DND-41 (cell line): ENCODE measurements around the gene FASTK.

ENCODE experiments used
- ATAC-seq: fragments of 200-7000 bp; cut with Tn5 transposase; 3 replicates; pipeline ENCODE4 v1.9.1; 2021; ENCODE audit warnings: low read depth; ENCODE audit not compliant: insufficient read depth
- DNase-seq: peaks from one replicate; pipeline ENCODE4 v3.0.0-alpha.2; 2020
- H2AFZ ChIP-seq: 2 replicates; pipeline ENCODE4 v1.6.0; 2012; ENCODE audit warnings: low read depth, low read length
- H3K27ac ChIP-seq: 2 replicates; pipeline ENCODE4 v1.5.1; 2012; ENCODE audit warnings: low read length, inconsistent platforms
- H3K27me3 ChIP-seq: fragments of 200-600 bp; sonication (generic); 2 replicates; pipeline ENCODE4 v1.6.0; 2012; ENCODE audit warnings: low read length, mild to moderate bottlenecking, inconsistent platforms; ENCODE audit not compliant: insufficient read depth, poor library complexity
- H3K36me3 ChIP-seq: 2 replicates; pipeline ENCODE4 v1.5.1; 2012; ENCODE audit warnings: low read length, inconsistent platforms; ENCODE audit not compliant: insufficient read depth
- H3K4me1 ChIP-seq: 2 replicates; pipeline ENCODE4 v1.5.1; 2012; ENCODE audit warnings: mild to moderate bottlenecking, low read length; ENCODE audit not compliant: insufficient read depth
- H3K4me2 ChIP-seq: 2 replicates; pipeline ENCODE4 v1.6.0; 2012; ENCODE audit warnings: mild to moderate bottlenecking, moderate library complexity, low read length, inconsistent platforms; ENCODE audit not compliant: insufficient read depth
- H3K4me3 ChIP-seq, 2 experiments: fragments of 200-600 bp in 1 of 2; shearing (Covaris generic) in 1 of 2; 2 replicates each; pipeline ENCODE4 v1.5.1; 2012 to 2016; ENCODE audit warnings: inconsistent platforms in 2 of 2, low read length in 2 of 2, mild to moderate bottlenecking in 2 of 2, low read depth in 1 of 2, moderate library complexity in 1 of 2
- H3K79me2 ChIP-seq: 2 replicates; pipeline ENCODE4 v1.6.0; 2012; ENCODE audit warnings: low read length, inconsistent platforms; ENCODE audit not compliant: insufficient read depth
- H3K9ac ChIP-seq: 2 replicates; pipeline ENCODE4 v1.6.0; 2012; ENCODE audit warnings: low read depth, mild to moderate bottlenecking, inconsistent platforms, low read length, moderate library complexity
- H3K9me3 ChIP-seq: 2 replicates; pipeline ENCODE4 v1.5.1; 2012; ENCODE audit warnings: low read length, moderate library complexity, mild to moderate bottlenecking, inconsistent platforms; ENCODE audit not compliant: insufficient read depth, severe bottlenecking
- H4K20me1 ChIP-seq: 2 replicates; pipeline ENCODE4 v1.6.0; 2012; ENCODE audit warnings: low read length; ENCODE audit not compliant: insufficient read depth
- CTCF ChIP-seq: IDR thresholded peaks from 2 replicates; pipeline ENCODE4 v1.5.1; 2012; ENCODE audit warnings: borderline replicate concordance, low read length, moderate library complexity, mild to moderate bottlenecking; ENCODE audit not compliant: poor library complexity, severe bottlenecking; ENCODE audit errors: extremely low read depth
- EZH2 ChIP-seq: IDR thresholded peaks from 3 replicates; pipeline ENCODE4 v1.6.1; 2012; ENCODE audit warnings: borderline replicate concordance, low read depth, mild to moderate bottlenecking, moderate library complexity, low read length, inconsistent platforms; ENCODE audit not compliant: severe bottlenecking

FASTK gene

GRCh38 chr7:151053751-151054150, 26.9 kb downstream of the FASTK start:
- no peak overlapping the region for H3K9ac ChIP-seq
- H3K4me3 ChIP-seq = no peak overlapping the region
- H3K9me3 ChIP-seq = no peaks in the 10 kb centered on the region
- no peak overlapping the region for H3K27ac ChIP-seq
- H3K36me3 ChIP-seq = peaks cover 4% of the 10 kb centered on the region; the same call in 1 of the 2 replicates
- TF ChIP-seq CTCF (no peak), EZH2 (no peak)
- peaks cover 41% of the 10 kb centered on the region for H3K4me1 ChIP-seq
- H2AFZ ChIP-seq = no peak overlapping the region
- no peak overlapping the region for H3K4me2 ChIP-seq
- ATAC-seq (no peak), DNase-seq (no peak)
- no peaks in the 10 kb centered on the region for H3K27me3 ChIP-seq
- peaks cover 9% of the 10 kb centered on the region; the same call in 1 of the 2 replicates for H3K79me2 ChIP-seq
- H4K20me1 ChIP-seq = peaks cover 32% of the 10 kb centered on the region

GRCh38 chr7:151053096-151053495, 27.5 kb downstream of the FASTK start:
- Histone ChIP-seq H2AFZ (no peak overlapping the region), H4K20me1 (peaks cover 32% of the 10 kb centered on the region), H3K36me3 (peaks cover 4% of the 10 kb centered on the region; the same call in 1 of the 2 replicates), H3K4me3 (no peak overlapping the region), H3K9ac (no peak overlapping the region), H3K4me2 (no peak overlapping the region), H3K79me2 (0 out of 2 replicates have a peak, but pooled peaks cover 9% of the 10 kb centered on the region), H3K9me3 (no peaks in the 10 kb centered on the region), H3K27ac (no peak overlapping the region), H3K27me3 (no peaks in the 10 kb centered on the region), H3K4me1 (peaks cover 35% of the 10 kb centered on the region)
- TF ChIP-seq EZH2 (no peak), CTCF (no peak)
- ATAC-seq (no peak), DNase-seq (no peak)

- Histone ChIP-seq H3K27ac (no peak overlapping the region), H4K20me1 (peaks cover 38% of the 10 kb centered on the region), H3K36me3 (peaks cover 4% of the 10 kb centered on the region; the same call in 1 of the 2 replicates), H2AFZ (no peak overlapping the region), H3K79me2 (no peaks in the 10 kb centered on the region), H3K27me3 (no peaks in the 10 kb centered on the region), H3K9ac (no peak overlapping the region), H3K4me2 (peak overlapping the region; percentile 52), H3K4me3 (no peak overlapping the region), H3K9me3 (no peaks in the 10 kb centered on the region), H3K4me1 (peaks cover 21% of the 10 kb centered on the region)
- peak; percentile 90 for ATAC-seq
- DNase-seq = peak; percentile 84
- no peak for TF ChIP-seq CTCF
- TF ChIP-seq EZH2 = no peak
These were observed 29.5 kb downstream of the FASTK start for GRCh38 chr7:151051108-151051507.
